Inflammatory macrophage treated with lipopolysaccharide for 1 hour (primary cell): ENCODE data around the gene MRPL50.

Source experiments
- DNase-seq, 2 donors: peaks; one replicate each; pipeline ENCODE4 v3.0.0-alpha.2; 2020 to 2022

Gene MRPL50

GRCh38 chr9:101398068-101398929 lies at the start of gene MRPL50, which contains the start of gene ZNF189:
MRPL50 (minus strand) TSS chr9:101398618; CDS start chr9:101398592, 26 bp downstream.
ZNF189 (plus strand) TSS chr9:101398851; CDS start chr9:101399157, 306 bp downstream.
- peak; percentile 98 to 99 for DNase-seq

- no peak for DNase-seq
Observed at GRCh38 chr9:101446732-101447131, 48.3 kb upstream of the MRPL50 start.

- DNase-seq: no peak
Observed at GRCh38 chr9:101445353-101446029, 47.1 kb upstream of the MRPL50 start.

GRCh38 chr9:101443364-101443771 lies 45.0 kb upstream of the MRPL50 start:
- no peak for DNase-seq

GRCh38 chr9:101442736-101443135 lies 44.3 kb upstream of the MRPL50 start:
- DNase-seq: no peak

- no peak for DNase-seq
Observed at GRCh38 chr9:101442318-101442717, 43.9 kb upstream of the MRPL50 start.

GRCh38 chr9:101440714-101441230 lies 42.4 kb upstream of the MRPL50 start:
- DNase-seq: no peak

- DNase-seq: no peak
Observed at GRCh38 chr9:101438523-101438922, 40.1 kb upstream of the MRPL50 start.

GRCh38 chr9:101437806-101438232 lies 39.4 kb upstream of the MRPL50 start:
- no peak for DNase-seq

GRCh38 chr9:101435601-101436079 lies 37.2 kb upstream of the MRPL50 start, which contains the start of gene ALDOB:
ALDOB (minus strand) TSS chr9:101435774; CDS start chr9:101430887, 4,887 bp downstream.
- DNase-seq: no peak

- peak in 1 of 2 donors; percentile 8 for DNase-seq
Observed at GRCh38 chr9:101434998-101435397, 36.6 kb upstream of the MRPL50 start.

GRCh38 chr9:101433229-101433628 lies 34.8 kb upstream of the MRPL50 start:
- DNase-seq: no peak

GRCh38 chr9:101432740-101433139 lies 34.3 kb upstream of the MRPL50 start:
- DNase-seq: no peak

GRCh38 chr9:101432171-101432570 lies 33.8 kb upstream of the MRPL50 start:
- DNase-seq: no peak

- no peak for DNase-seq
Observed at GRCh38 chr9:101429736-101430135, 31.3 kb upstream of the MRPL50 start.

GRCh38 chr9:101428909-101429308 lies 30.5 kb upstream of the MRPL50 start:
- no peak for DNase-seq

- no peak for DNase-seq
Observed at GRCh38 chr9:101427957-101428655, 29.7 kb upstream of the MRPL50 start.

GRCh38 chr9:101427358-101427757 lies 28.9 kb upstream of the MRPL50 start:
- no peak for DNase-seq

GRCh38 chr9:101421653-101422065 lies 23.2 kb upstream of the MRPL50 start:
- no peak for DNase-seq

GRCh38 chr9:101419863-101420262 lies 21.4 kb upstream of the MRPL50 start:
- no peak for DNase-seq

GRCh38 chr9:101418518-101419430 lies 20.4 kb upstream of the MRPL50 start:
- DNase-seq: no peak

GRCh38 chr9:101417977-101418376 lies 19.6 kb upstream of the MRPL50 start:
- no peak for DNase-seq
